Kidney (tissue), 14 donors: Measurements from ENCODE around the gene LRRC55. TPM values are rescaled to one million over a fixed set of nuclear protein-coding genes. Genes with fewer than 3 reads are reported as not detected.

Source experiments
- DNase-seq, 5 donors: peaks; one replicate each; pipeline ENCODE4 v3.0.0-alpha.2; 2013 to 2020
- FAIRE-seq: peaks from 2 replicates; lab custom pipeline; 2012; peaks lifted over from hg19 to GRCh38; lab: Jason Lieb, UNC
- H3K27ac ChIP-seq, 2 donors: one replicate each; pipeline ENCODE4 v1.7.0; 2013; ENCODE audit warnings: low read depth in 2 of 2, low read length in 2 of 2, inconsistent platforms in 1 of 2
- H3K27me3 ChIP-seq: one replicate; pipeline ENCODE4 v1.7.1; 2013; ENCODE audit warnings: low read length, inconsistent platforms; ENCODE audit not compliant: control insufficient read depth, insufficient read depth
- H3K36me3 ChIP-seq, 3 donors: one replicate each; pipeline versions ENCODE4 v1.7.0 to v1.7.1; 2013; ENCODE audit warnings: low read length in 3 of 3, control low read depth in 1 of 3, inconsistent platforms in 1 of 3; ENCODE audit not compliant: insufficient read depth in 3 of 3, control insufficient read depth in 2 of 3
- H3K4me1 ChIP-seq, 3 donors: one replicate each; pipeline versions ENCODE4 v1.7.0 to v1.7.1; 2013; ENCODE audit warnings: low read length in 3 of 3, inconsistent platforms in 1 of 3, low read depth in 1 of 3; ENCODE audit not compliant: control insufficient read depth in 2 of 3, insufficient read depth in 2 of 3
- H3K4me3 ChIP-seq, 3 donors: one replicate each; pipeline versions ENCODE4 v1.7.0 to v1.8.1; 2013; ENCODE audit warnings: low read length in 3 of 3, control low read depth in 1 of 3, inconsistent platforms in 1 of 3
- H3K9ac ChIP-seq, 3 donors: one replicate each; pipeline versions ENCODE4 v1.7.0 to v1.7.1; 2013; ENCODE audit warnings: low read length in 3 of 3, control low read depth in 1 of 3, inconsistent platforms in 1 of 3
- H3K9me3 ChIP-seq, 3 donors: one replicate each; pipeline versions ENCODE4 v1.7.0 to v1.7.1; 2013; ENCODE audit warnings: low read length in 3 of 3, control low read depth in 1 of 3, inconsistent platforms in 1 of 3; ENCODE audit not compliant: control insufficient read depth in 2 of 3, insufficient read depth in 1 of 3
- CTCF ChIP-seq: IDR thresholded peaks from 3 replicates; pipeline ENCODE4 v1.5.1; 2012; ENCODE audit warnings: mild to moderate bottlenecking, moderate library complexity, borderline replicate concordance; ENCODE audit not compliant: insufficient read depth; ENCODE audit errors: extremely low read depth
- intact Hi-C: fragments of 100-400 bp; cut with DNase I; formaldehyde crosslinking; loops from one replicate; pipeline ENCODE4 v1.11.1; 2022
- polyA plus RNA-seq: library from polyadenylated mRNA; stranded (reverse); fragments of 350-450 nt; fragmentation: Illumina TruSeq; extraction: RNeasy Lipid Tissue Mini Kit (QIAGEN cat#74804); gene quantifications from one replicate; pipeline ENCODE4 v1.2.3, GENCODE V29; 2014; ENCODE audit warnings: low read depth, low replicate concordance; ENCODE audit not compliant: insufficient read depth
- total RNA-seq: library from RNA; stranded (reverse); fragmentation: NEBNext Ultra II Directional; extraction: Animal tissue kit (Norgen Biotek cat#: 25700); gene quantifications from one replicate; pipeline ENCODE4 v1.2.1, GENCODE V29; 2021
- donor health status: control.
- donor health status: control.
- donor health status: control.
- donor health status: control.
- donor health status: control.
- donor health status: DM: yes; HTN: yes; CAD: no.
- donor health status: Normal renal cell carcinoma (clear cell type).

LRRC55 gene
- total and polyA plus RNA-seq, 2 donors from 2014 or later = 0.09 TPM; not detected in 1

DNA sequence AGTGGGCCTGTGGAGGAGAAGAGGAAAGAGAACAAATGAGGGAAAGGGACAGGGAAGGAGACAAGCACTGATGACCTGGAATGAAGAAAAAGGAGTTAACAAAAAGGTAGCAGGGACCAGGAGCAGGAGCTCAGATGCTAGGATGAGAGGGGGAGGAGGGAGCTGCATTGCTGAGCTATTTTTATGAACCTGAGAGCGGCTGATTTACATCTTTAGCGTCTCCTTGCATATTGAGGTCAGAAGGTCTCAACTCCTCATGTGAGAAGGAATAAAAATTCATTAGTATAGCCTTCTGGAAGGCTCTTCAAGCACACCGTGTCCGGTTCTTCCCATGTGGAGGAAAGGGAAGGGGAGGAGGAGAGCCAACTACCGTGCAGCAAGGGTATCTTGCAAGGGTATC lies 33.1 kb upstream of the LRRC55 start:
- Histone ChIP-seq H3K27ac (no peak overlapping the region), H3K9ac (no peak overlapping the region), H3K4me1 (no peaks in the 10 kb centered on the region), H3K36me3 (no peaks in the 10 kb centered on the region), H3K27me3 (no peaks in the 10 kb centered on the region), H3K9me3 (no peaks in the 10 kb centered on the region), H3K4me3 (no peak overlapping the region)
- DNase-seq = peak in 1 of 5 donors; percentile 20
- TF ChIP-seq CTCF = no peak
- no peak for FAIRE-seq
- intact Hi-C loops = no loop called here

GRCh38 chr11:57150454-57150917 lies 31.3 kb upstream of the LRRC55 start:
- no peak overlapping the region for H3K27ac ChIP-seq
- no peak overlapping the region for H3K4me3 ChIP-seq
- H3K27me3 ChIP-seq = no peaks in the 10 kb centered on the region
- DNase-seq = peak in 1 of 5 donors; percentile 18
- no peak for FAIRE-seq
- no peaks in the 10 kb centered on the region for H3K4me1 ChIP-seq
- H3K36me3 ChIP-seq = no peaks in the 10 kb centered on the region
- H3K9me3 ChIP-seq = no peaks in the 10 kb centered on the region
- intact Hi-C loops = no loop called here
- TF ChIP-seq CTCF = no peak
- H3K9ac ChIP-seq = no peak overlapping the region

DNA sequence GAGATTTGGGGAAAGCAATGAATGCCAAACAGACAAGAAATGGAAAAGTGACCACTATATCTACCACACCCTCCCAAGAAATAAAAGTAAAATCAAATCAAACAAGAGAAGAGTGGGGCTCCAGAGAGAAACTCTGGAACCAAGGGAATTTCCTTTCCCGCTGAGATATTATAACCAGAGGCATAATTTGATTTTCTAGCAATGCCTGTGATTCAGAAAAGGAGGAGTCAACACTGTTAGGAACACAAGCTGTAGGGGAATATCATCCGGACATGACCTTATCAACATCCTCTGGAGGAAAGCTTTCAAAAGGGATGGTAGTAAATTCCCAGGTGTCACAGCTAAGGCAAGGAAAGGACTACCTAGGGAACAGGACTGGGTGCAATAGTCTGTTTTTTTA lies 29.6 kb upstream of the LRRC55 start:
- intact Hi-C loops = no loop called here
- Histone ChIP-seq H3K9ac (no peak overlapping the region), H3K27ac (no peak overlapping the region), H3K9me3 (no peaks in the 10 kb centered on the region), H3K27me3 (no peaks in the 10 kb centered on the region), H3K36me3 (no peaks in the 10 kb centered on the region), H3K4me1 (no peaks in the 10 kb centered on the region), H3K4me3 (no peak overlapping the region)
- no peak for FAIRE-seq
- TF ChIP-seq CTCF = no peak
- no peak for DNase-seq

DNA sequence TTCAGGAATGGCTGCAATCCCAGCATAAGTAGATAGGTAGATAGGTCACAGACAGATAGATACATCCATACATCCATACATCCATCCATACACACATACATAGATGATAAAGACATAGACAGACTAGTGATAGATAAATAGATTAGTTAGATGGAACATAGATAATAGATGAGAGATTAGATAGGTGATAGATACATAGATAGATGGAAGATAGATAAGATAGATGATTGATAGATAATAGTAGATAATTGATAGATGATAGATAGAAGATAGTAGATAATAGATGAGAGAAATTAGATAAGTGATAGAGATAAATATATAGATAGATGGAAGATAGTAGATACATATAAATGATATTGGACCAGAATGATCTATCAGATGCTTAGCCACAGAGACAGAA lies 28.3 kb upstream of the LRRC55 start:
- Histone ChIP-seq H3K4me1 (no peaks in the 10 kb centered on the region), H3K9ac (no peak overlapping the region), H3K4me3 (no peak overlapping the region), H3K9me3 (no peaks in the 10 kb centered on the region), H3K27me3 (no peaks in the 10 kb centered on the region), H3K36me3 (no peaks in the 10 kb centered on the region), H3K27ac (no peak overlapping the region)
- intact Hi-C loops = no loop called here
- DNase-seq = no peak
- no peak for TF ChIP-seq CTCF
- FAIRE-seq = peak; percentile 3
